Body of pancreas (tissue), 4 donors: ENCODE data around the gene SRPK2. TPM values are rescaled to one million over a fixed set of nuclear protein-coding genes. Genes with fewer than 3 reads are reported as not detected.

Experiments used
- ATAC-seq: fragments of 150-250 bp; one replicate; pipeline ENCODE4 v1.9.1; 2016
- DNase-seq, 4 donors: peaks; one replicate each; pipeline ENCODE4 v3.0.0-alpha.2; 2019
- H3K27ac ChIP-seq, 4 donors: fragments of 200-600 bp; sonication (generic); 1 replicate in 3 of 4; 2 replicates in 1 of 4; pipeline versions ENCODE4 v1.5.1 to v1.6.1; 2016 to 2019; ENCODE audit warnings: mild to moderate bottlenecking in 1 of 4, mixed read lengths in 1 of 4, moderate library complexity in 1 of 4
- H3K27me3 ChIP-seq, 2 donors: fragments of 200-600 bp; sonication (generic); one replicate each; pipeline ENCODE4 v1.6.0; 2016; ENCODE audit warnings: mild to moderate bottlenecking in 1 of 2
- H3K36me3 ChIP-seq, 2 donors: fragments of 200-600 bp; sonication (generic); replicated peaks in 1 of 2; 2 replicates each; pipeline ENCODE4 v1.5.1; 2016; ENCODE audit warnings: low read depth in 2 of 2; ENCODE audit not compliant: insufficient read depth in 1 of 2
- H3K4me1 ChIP-seq: fragments of 200-600 bp; sonication (generic); one replicate; pipeline ENCODE4 v1.6.0; 2016
- H3K4me3 ChIP-seq, 2 donors: fragments of 200-600 bp; sonication (generic); 1 replicate in 1 of 2; 2 replicates in 1 of 2; pipeline ENCODE4 v1.5.1; 2016 to 2019
- H3K9me3 ChIP-seq, 3 donors: fragments of 200-600 bp; sonication (generic); 1 replicate in 2 of 3; 2 replicates in 1 of 3; pipeline ENCODE4 v1.5.1; 2016
- CTCF ChIP-seq, 7 experiments: fragments of 450-650 bp in 4 of 7; fragments of 200-600 bp in 3 of 7; sonication (generic) in 3 of 7; IDR thresholded peaks; one replicate each; pipeline ENCODE4 v1.5.1; 2016 to 2019; ENCODE audit warnings: antibody characterized with exemption in 7 of 7
- POLR2A ChIP-seq, 3 donors: fragments of 450-650 bp; IDR thresholded peaks; one replicate each; pipeline ENCODE4 v1.6.1; 2016; ENCODE audit warnings: antibody characterized with exemption in 3 of 3, mild to moderate bottlenecking in 2 of 3
- WGBS, 2 donors: methylation state at CpG; one replicate each; pipeline ENCODE4 v1.1.5; 2017; 5-methylcytosine and 5-hydroxymethylcytosine counted together
- intact Hi-C: fragments of 100-400 bp; cut with DNase I; formaldehyde crosslinking; loops from one replicate; pipeline ENCODE4 v1.15.1; 2023
- total RNA-seq, 2 donors: library from RNA; depleted of rRNA; stranded (reverse); fragments of >200 nt; gene quantifications; one replicate each; pipeline ENCODE4 v1.1.0, GENCODE V29; 2016

Gene SRPK2
- total RNA-seq, 2 donors from 2014 or later, result 23.4 to 31.1 TPM

GRCh38 chr7:105112440-105113418 lies 276.0 kb downstream of the SRPK2 start:
- Histone ChIP-seq H3K27me3 (no peaks in the 10 kb centered on the region), H3K9me3 (no peaks in the 10 kb centered on the region), H3K4me1 (peaks cover 13% of the 10 kb centered on the region), H3K27ac (peak overlapping the region in 3 of 4 donors; percentile 0 to 36 (median 15)), H3K4me3 (no peak overlapping the region), H3K36me3 (peaks cover 4 to 38% of the 10 kb centered on the region in 2 donors)
- peak; percentile 44 to 67 (median 60) for DNase-seq
- intact Hi-C loops, result no loop called here
- 64 to 72% methylated on average over 9 to 11 of the region's 11 CpGs for WGBS, 2 donors
- ATAC-seq, result peak; percentile 78
- TF ChIP-seq POLR2A (IDR thresholded peaks at IDR 0.05) (no peak), CTCF (IDR thresholded peaks at IDR 0.05) (no peak)

- Histone ChIP-seq H3K36me3 (peaks cover 4 to 60% of the 10 kb centered on the region in 2 donors), H3K4me1 (peaks cover 6% of the 10 kb centered on the region), H3K27ac (no peak overlapping the region), H3K9me3 (no peaks in the 10 kb centered on the region), H3K4me3 (no peak overlapping the region), H3K27me3 (no peaks in the 10 kb centered on the region)
- intact Hi-C loops, result no loop called here
- 83 to 93% methylated on average over 9 of the region's 9 CpGs for WGBS, 2 donors
- DNase-seq (no peak), ATAC-seq (no peak)
- TF ChIP-seq CTCF (IDR thresholded peaks at IDR 0.05), result no peak
- no peak for TF ChIP-seq POLR2A (IDR thresholded peaks at IDR 0.05)
These were observed 281.3 kb downstream of the SRPK2 start for GRCh38 chr7:105107458-105107857.

GRCh38 chr7:105106473-105106872 lies 282.2 kb downstream of the SRPK2 start:
- DNase-seq (no peak), ATAC-seq (no peak)
- Histone ChIP-seq H3K36me3 (peaks cover 4 to 52% of the 10 kb centered on the region in 2 donors), H3K9me3 (no peaks in the 10 kb centered on the region), H3K4me1 (no peaks in the 10 kb centered on the region), H3K27ac (no peak overlapping the region), H3K27me3 (no peaks in the 10 kb centered on the region), H3K4me3 (no peak overlapping the region)
- no peak for TF ChIP-seq POLR2A (IDR thresholded peaks at IDR 0.05)
- no peak for TF ChIP-seq CTCF (IDR thresholded peaks at IDR 0.05)
- 79 to 86% methylated on average over 6 of the region's 6 CpGs for WGBS, 2 donors
- intact Hi-C loops, result no loop called here

- no peak overlapping the region for H3K4me3 ChIP-seq
- H3K4me1 ChIP-seq, result no peaks in the 10 kb centered on the region
- no peaks in the 10 kb centered on the region for H3K9me3 ChIP-seq
- peaks cover 4 to 45% of the 10 kb centered on the region in 2 donors for H3K36me3 ChIP-seq
- TF ChIP-seq CTCF (IDR thresholded peaks at IDR 0.05) (no peak), POLR2A (IDR thresholded peaks at IDR 0.05) (no peak)
- H3K27ac ChIP-seq, result no peak overlapping the region
- ATAC-seq (no peak), DNase-seq (no peak)
- WGBS, 2 donors, result 89 to 91% methylated on average over 2 of the region's 2 CpGs
- no peaks in the 10 kb centered on the region for H3K27me3 ChIP-seq
- intact Hi-C loops, result no loop called here
These were observed 283.1 kb downstream of the SRPK2 start for GRCh38 chr7:105105579-105105978.
